Body of pancreas (tissue), 4 donors: ENCODE results near the gene PTPRT.

Experiments used
- CTCF ChIP-seq, 7 experiments: fragments of 450-650 bp in 4 of 7; fragments of 200-600 bp in 3 of 7; sonication (generic) in 3 of 7; IDR thresholded peaks; one replicate each; pipeline ENCODE4 v1.5.1; 2016 to 2019; ENCODE audit warnings: antibody characterized with exemption in 7 of 7
- POLR2A ChIP-seq, 3 donors: fragments of 450-650 bp; IDR thresholded peaks; one replicate each; pipeline ENCODE4 v1.6.1; 2016; ENCODE audit warnings: antibody characterized with exemption in 3 of 3, mild to moderate bottlenecking in 2 of 3

GRCh38 chr20:42507874-42508273 is 681.8 kb downstream of the PTPRT start:
- no peak for TF ChIP-seq CTCF (IDR thresholded peaks at IDR 0.05)
- TF ChIP-seq POLR2A (IDR thresholded peaks at IDR 0.05): no peak
